ENCODE results near the gene FHIT. TPM values are rescaled to one million over a fixed set of nuclear protein-coding genes. Genes with fewer than 3 reads are reported as not detected.
A peak's percentile ranks its signal among the peaks of the same experiment; 100 is the strongest.

The FHIT gene
- total and polyA plus RNA-seq, 7 donors, result 0.98 to 10.4 (median 4.0) TPM

GRCh38 chr3:60877188-60877587 lies 374.1 kb downstream of the FHIT start:
- intact Hi-C loops (cut with DNase I), result no loop called here
- Histone ChIP-seq H3K36me3 (ENCODE audit: insufficient read depth in 1 of 2, low read depth in 1 of 2) (no peaks in the 10 kb centered on the region), H3K4me3 (no peak overlapping the region), H3K4me1 (no peaks in the 10 kb centered on the region), H3K9me3 (peaks cover 3% of the 10 kb centered on the region), H3K27me3 (ENCODE audit: insufficient read depth in 3 of 3, low read length in 2 of 3) (no peaks in the 10 kb centered on the region), H3K27ac (no peak overlapping the region)
- no peak for ATAC-seq
- DNase-seq, result peak in 1 of 2 donors; percentile 39
- TF ChIP-seq, protein P1, sequence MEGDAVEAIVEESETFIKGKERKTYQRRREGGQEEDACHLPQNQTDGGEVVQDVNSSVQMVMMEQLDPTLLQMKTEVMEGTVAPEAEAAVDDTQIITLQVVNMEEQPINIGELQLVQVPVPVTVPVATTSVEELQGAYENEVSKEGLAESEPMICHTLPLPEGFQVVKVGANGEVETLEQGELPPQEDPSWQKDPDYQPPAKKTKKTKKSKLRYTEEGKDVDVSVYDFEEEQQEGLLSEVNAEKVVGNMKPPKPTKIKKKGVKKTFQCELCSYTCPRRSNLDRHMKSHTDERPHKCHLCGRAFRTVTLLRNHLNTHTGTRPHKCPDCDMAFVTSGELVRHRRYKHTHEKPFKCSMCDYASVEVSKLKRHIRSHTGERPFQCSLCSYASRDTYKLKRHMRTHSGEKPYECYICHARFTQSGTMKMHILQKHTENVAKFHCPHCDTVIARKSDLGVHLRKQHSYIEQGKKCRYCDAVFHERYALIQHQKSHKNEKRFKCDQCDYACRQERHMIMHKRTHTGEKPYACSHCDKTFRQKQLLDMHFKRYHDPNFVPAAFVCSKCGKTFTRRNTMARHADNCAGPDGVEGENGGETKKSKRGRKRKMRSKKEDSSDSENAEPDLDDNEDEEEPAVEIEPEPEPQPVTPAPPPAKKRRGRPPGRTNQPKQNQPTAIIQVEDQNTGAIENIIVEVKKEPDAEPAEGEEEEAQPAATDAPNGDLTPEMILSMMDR (IDR thresholded peaks at IDR 0.05), result no peak
- 93 to 97% (median 95%) methylated on average over 1 of the region's 1 CpG for WGBS, 3 donors

DNA sequence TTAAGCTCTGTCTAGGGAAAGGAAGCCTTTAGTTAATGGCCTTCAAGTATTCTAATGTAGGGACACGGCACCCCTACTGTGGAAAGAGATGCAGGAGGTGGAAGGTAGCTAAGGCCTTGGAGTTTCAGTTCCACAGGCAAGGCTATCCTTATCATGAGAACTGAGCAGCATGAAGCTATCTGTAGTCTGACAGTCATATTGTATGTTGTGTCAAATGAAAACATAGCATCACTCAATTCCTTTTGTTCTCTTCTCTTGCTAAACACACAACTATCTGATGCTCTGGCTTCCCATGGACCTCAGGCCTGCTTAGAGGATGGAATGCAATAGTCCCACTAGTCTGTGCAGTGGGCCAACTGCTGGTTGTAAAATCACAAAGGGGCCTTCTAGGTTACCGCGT lies 380.9 kb downstream of the FHIT start:
- intact Hi-C loops (cut with DNase I), result no loop called here
- H3K9me3 ChIP-seq, result no peaks in the 10 kb centered on the region
- DNase-seq (no peak), ATAC-seq (no peak)
- no peak overlapping the region for H3K27ac ChIP-seq
- 95 to 97% (median 95%) methylated on average over 3 of the region's 3 CpGs for WGBS, 3 donors
- no peaks in the 10 kb centered on the region for H3K36me3 ChIP-seq (ENCODE audit: insufficient read depth in 1 of 2, low read depth in 1 of 2)
- TF ChIP-seq, protein P1 (IDR thresholded peaks at IDR 0.05), result no peak
- no peak overlapping the region for H3K4me3 ChIP-seq
- H3K27me3 ChIP-seq (ENCODE audit: insufficient read depth in 3 of 3, low read length in 2 of 3), result no peaks in the 10 kb centered on the region
- no peaks in the 10 kb centered on the region for H3K4me1 ChIP-seq

- no peak for ATAC-seq
- TF ChIP-seq, protein P1 (IDR thresholded peaks at IDR 0.05), result no peak
- H3K27ac ChIP-seq, result no peak overlapping the region
- no peaks in the 10 kb centered on the region for H3K9me3 ChIP-seq
- DNase-seq, result no peak
- H3K27me3 ChIP-seq (ENCODE audit: insufficient read depth in 3 of 3, low read length in 2 of 3), result no peaks in the 10 kb centered on the region
- H3K36me3 ChIP-seq (ENCODE audit: insufficient read depth in 1 of 2, low read depth in 1 of 2), result no peaks in the 10 kb centered on the region
- intact Hi-C loops (cut with DNase I), result no loop called here
- H3K4me3 ChIP-seq, result no peak overlapping the region
- H3K4me1 ChIP-seq, result no peaks in the 10 kb centered on the region
Measured at GRCh38 chr3:60867200-60867599, 384.1 kb downstream of the FHIT start.

DNA sequence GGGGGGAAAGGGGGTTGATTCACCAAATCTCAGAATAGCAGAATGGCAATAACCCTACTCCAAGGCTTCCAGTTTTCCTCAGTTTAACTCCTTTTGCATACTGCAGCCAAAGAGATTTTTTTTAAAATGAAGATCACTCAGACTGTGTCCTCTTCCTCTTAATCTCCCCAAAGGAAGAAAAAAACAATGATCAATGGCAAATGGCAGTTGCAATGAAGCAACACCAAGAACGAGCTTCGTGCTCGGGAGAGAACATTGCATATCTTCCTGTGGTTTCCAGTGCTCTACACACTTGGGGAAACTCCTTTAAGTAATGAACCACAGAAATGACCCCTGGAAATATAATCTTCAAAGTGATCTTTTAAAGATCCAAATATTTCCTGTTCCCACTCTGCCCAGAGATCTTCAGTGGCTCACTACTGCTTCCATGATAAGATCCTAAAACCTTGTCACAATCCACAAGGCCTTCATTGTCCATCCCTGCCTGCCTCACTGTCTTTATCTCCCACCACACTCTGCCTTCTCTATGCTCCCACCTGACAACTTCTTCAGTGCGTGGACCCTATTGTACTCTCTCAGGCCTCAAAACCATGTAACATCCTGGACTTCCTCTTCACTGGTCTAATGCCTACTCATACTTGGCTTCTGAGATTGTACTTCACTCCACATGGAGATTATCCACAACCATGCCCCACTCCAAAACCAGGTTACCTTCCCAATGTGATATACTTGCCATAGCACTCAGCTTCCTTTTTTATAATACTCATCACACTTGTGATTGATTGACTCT lies 394.8 kb downstream of the FHIT start:
- H3K27me3 ChIP-seq (ENCODE audit: insufficient read depth in 3 of 3, low read length in 2 of 3), result no peaks in the 10 kb centered on the region
- 83 to 90% (median 84%) methylated on average over 4 of the region's 4 CpGs for WGBS, 3 donors
- no peaks in the 10 kb centered on the region for H3K4me1 ChIP-seq
- H3K36me3 ChIP-seq (ENCODE audit: insufficient read depth in 1 of 2, low read depth in 1 of 2), result no peaks in the 10 kb centered on the region
- DNase-seq (no peak), ATAC-seq (no peak)
- H3K9me3 ChIP-seq, result no peaks in the 10 kb centered on the region
- intact Hi-C loops (cut with DNase I), result no loop called here
- no peak overlapping the region for H3K4me3 ChIP-seq
- H3K27ac ChIP-seq, result no peak overlapping the region
- TF ChIP-seq, protein P1 (IDR thresholded peaks at IDR 0.05), result no peak

- H3K4me1 ChIP-seq, result no peaks in the 10 kb centered on the region
- TF ChIP-seq, protein P1 (IDR thresholded peaks at IDR 0.05), result no peak
- no peak overlapping the region for H3K27ac ChIP-seq
- H3K36me3 ChIP-seq (ENCODE audit: insufficient read depth in 1 of 2, low read depth in 1 of 2), result no peaks in the 10 kb centered on the region
- DNase-seq, result no peak
- no peak overlapping the region for H3K4me3 ChIP-seq
- 88 to 100% (median 89%) methylated on average over 2 of the region's 2 CpGs for WGBS, 3 donors
- intact Hi-C loops (cut with DNase I), result no loop called here
- no peak for ATAC-seq
- no peaks in the 10 kb centered on the region for H3K9me3 ChIP-seq
- H3K27me3 ChIP-seq (ENCODE audit: insufficient read depth in 3 of 3, low read length in 2 of 3), result no peaks in the 10 kb centered on the region
Measured at GRCh38 chr3:60855250-60855649, 396.0 kb downstream of the FHIT start.

Measured in psoas muscle (tissue), 8 donors.